Activated CD8-positive, alpha-beta memory T cell treated with anti-CD3 and anti-CD28 coated beads, Interleukin-2, amount 50 U/mL, for 48 hours (primary cell): ENCODE measurements around the gene TPK1.

Experiments used
- DNase-seq: peaks from one replicate; pipeline ENCODE4 v3.0.0-alpha.2; 2020

TPK1 gene

DNA sequence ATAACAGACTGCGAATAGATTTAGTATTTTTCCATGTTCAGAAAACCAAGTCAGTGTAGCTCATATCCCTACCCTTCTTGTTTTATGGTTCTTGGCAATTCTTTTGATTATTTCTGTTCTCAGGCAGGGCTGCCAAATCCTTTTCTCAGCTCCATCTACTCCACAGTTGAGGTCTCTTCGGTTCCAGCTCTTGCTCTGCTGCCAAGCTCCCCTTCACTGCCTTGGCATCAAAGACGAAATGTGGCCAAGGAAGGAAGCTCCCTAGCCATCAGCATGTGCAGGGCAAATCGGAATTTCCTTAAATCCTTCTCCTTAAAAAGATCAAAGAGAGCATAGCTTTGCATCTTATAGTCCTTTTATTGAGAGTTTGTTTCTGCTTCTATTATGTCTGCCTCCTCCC is 315.9 kb downstream of the TPK1 start:
- no peak for DNase-seq

DNA sequence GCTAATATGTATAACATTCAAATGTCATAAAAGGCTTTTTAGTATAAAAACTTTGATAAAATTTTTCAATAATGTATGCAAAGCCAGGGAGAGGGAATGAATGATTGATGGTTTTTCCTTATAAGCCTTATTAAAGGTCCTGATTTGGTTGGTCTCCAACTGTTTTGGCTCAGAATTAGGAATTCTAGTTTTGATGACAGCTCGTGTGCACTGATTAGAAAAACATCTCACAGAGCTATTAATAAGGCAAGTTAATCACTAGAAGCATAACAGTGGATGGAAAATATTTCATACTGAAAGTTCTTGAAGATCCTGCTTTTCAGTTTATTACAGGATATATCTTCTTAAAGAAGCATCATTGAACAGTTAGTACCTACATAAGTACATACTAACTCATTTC is 317.5 kb downstream of the TPK1 start:
- no peak for DNase-seq

DNA sequence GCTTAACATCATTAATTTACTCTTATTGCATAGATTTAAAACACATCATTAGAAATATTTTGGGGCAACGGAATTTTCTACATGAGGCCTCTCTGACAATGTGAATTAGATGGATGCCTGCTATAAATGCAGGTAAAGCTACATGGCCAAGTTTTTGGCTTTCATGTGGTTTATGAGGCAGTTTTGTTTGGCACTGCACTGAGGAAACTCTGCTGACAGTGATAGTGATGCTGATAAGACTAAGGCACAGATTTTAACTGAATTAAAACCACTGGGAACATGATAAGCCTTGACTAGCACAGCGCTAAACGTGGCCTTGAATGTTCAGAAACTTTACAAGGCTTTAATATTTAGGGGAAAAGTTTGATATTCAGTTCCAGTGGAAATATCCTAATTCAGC is 318.1 kb downstream of the TPK1 start:
- no peak for DNase-seq

DNA sequence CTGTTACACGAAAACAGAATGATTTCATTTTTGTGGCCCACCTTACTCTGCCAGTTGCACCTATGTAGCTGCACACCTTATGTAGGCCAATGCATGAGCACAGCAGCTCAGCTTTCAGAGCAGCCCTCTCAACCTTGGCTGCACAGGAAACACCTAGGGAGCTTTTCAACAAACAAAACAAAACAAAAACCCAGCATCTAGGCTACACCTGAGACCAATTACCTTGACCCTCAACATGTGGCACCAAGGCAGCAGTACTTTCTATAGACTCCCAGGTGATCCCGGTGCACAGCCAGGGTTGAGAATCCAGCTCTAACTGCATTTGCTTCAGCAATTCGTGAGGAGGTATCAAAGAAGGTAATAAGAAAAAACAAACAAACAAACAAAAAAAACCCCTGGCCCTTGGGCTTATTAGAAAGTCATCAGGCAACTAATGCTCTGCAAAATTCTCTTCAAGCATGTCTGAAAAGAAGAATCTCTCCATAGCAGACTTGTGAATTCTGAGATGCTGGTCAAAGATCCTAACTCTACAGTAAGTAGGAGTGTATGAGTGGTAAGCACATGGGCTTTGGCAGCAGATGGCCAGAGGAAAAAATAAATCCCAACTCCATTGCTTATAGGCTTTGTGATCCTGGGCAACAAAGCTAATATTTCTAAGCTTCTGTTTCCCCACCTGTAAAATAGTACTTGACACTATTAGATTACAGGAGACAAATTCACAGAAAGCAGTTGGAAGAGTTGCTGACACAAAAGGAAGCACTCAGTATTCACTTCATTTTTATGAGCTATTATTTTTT is 318.9 kb downstream of the TPK1 start:
- no peak for DNase-seq

DNA sequence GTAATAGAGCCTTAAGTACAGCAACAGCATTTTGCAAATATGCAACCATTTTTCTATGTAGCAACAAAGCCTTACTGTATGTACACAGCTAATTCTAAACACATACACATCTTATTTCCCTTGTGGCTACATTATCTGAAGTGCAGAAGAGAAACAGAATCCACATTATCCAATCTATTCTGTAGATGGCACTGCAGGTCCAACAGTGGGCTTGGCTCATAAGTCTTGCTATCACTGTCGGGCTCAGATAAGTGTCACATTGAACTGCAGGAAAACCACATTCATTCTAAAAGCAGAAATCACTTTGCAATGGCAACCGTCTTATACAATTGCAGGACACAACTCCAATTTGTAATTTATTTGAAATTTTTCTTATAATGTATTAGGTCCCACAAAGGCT is 322.5 kb downstream of the TPK1 start:
- no peak for DNase-seq

DNA sequence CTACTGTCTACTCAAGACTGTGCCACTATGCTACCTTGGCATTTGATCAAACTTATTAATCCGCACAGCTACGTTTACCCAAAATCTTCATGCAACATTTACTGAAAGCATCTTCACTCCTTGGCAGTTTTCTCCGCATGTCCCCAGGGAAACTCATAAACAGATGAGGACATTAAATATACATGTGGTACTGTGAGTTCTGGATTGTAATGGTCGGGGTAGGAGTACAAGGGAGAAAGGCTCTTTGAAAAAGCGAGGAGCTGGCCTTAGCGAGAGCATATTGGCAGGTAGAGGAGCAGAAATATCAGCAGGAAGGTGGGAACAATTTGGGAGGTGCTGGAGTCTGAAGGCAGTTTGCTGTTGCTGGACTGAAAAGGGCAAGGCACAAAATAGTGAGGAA is 325.2 kb downstream of the TPK1 start:
- no peak for DNase-seq

DNA sequence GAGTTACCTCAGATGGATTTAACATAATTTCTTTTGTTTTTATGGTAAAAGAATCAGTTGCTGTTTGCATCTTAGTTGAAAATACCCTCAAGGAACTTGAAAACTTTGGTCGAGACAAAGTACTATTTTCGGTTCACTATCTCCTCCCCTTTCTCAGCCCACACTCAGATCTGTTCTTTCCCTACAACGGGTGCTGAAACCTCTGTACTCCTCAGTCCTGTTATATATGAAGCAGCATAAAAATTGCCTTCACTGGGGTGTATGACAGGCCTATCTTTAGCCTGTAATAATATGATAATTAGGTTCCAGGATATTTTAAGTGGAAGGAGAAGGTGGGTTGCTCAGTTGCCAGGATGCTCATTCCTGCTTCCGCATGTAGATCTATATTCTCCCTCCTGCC is 327.2 kb downstream of the TPK1 start:
- no peak for DNase-seq

DNA sequence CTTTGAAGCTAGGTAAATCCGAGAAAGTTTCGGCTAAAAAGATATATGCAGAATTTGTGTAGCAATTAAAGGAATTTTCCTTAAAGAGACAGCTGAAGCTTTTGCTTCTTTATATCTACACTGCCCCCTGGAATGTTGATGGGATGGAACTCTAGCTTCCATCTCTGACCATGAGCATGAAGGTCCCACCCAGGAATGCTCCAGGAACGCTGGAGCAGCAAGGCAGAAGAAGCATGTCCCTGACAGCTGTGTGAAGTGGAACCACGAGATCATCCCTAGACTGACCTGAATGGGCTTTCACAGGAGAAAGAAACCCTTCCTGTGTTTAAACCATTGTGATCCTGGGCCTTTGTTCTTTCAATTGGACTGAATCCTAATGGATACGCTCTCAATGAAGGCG is 332.6 kb downstream of the TPK1 start:
- no peak for DNase-seq

DNA sequence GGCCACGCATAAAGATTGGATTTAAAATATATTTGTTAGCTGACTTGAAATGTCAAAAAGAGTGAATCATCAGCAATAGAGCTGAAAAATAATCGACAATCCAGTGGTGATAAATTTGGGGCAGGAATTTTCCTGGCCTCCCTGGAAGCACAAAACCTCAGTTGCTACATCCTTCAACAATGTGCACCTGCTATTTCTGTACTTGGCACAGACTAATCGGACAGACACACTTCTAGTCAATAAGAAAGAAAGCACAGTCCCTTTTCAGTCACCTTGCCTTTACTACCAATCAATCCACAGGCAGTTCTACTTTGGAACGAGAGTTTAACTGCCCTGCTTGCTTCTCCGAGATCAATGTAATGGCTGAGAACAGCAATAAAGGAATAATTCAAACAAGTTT is 335.6 kb downstream of the TPK1 start:
- DNase-seq = no peak

DNA sequence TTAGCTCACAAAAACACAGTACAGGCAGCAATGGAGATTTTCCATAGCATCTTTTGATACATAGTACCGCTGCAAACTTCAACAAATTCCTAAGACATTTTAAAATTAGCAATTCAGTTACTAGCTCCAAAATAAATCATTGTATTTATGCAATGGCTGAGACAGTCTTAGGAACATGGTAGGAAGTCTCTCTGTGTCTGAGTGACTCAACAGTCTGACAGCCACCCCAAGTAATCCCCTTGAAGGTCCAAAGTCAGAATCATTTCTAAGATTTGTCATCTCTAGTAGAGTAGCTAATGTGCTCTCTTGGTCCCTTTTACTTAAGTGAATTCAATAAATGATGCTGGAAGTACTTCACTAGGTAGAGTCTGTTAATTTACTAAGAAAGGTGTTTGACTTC is 338.6 kb downstream of the TPK1 start:
- no peak for DNase-seq

DNA sequence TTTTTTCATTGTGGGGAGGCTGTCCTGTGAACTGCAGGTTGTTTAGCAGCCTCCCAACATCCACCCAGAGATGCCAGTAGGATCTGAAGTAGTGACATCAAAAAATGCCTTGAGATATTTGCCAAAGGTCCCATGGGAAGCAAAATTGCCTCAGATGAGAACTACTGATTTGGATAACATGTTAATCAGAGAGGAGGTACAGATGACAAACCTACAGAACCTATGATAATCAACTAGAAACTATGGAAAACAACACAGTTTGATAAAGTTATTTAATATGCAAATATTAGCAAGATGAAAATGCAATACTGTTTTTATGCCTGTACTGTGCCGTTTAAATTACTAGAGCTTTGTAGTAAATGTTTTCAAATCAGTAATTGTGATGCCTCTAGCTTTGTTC is 341.5 kb downstream of the TPK1 start:
- DNase-seq = no peak

DNA sequence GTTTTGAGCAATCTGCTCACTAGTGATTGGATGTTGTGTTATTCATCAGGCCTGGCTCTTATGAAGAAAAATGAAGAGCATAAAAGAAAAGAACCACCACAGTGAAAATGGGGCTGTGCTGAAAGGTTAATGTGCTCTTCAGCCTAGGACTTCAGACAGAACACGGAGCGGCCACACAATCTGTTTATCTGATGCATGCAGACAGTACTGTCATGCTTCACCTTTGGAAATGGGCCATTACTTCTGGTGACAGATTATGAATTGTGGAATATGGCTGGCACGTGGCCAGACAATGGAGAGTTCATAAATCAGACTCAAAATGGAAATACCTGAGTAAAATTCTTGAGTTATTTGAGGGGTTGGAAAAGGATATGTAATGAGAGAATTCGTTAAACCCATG is 346.3 kb downstream of the TPK1 start:
- DNase-seq = no peak

DNA sequence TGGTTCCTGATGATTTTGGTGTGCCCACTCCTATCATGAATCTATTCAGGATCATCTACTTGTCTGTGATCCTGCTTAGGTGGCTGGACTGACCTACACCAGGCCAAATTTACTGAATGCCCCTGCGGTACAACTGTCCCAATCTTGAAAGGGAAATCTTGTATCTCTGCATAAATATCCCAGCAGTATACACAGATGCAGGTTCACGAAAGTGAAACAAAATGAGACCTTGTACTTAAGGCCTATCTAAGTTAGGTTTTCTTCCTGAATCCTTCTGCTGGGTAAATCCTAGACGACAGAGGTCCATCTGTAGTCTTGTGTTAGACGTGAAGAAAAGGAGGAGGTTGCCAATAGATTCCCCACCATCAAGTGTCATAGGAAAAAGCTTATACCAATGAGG is 346.9 kb downstream of the TPK1 start:
- DNase-seq = no peak

DNA sequence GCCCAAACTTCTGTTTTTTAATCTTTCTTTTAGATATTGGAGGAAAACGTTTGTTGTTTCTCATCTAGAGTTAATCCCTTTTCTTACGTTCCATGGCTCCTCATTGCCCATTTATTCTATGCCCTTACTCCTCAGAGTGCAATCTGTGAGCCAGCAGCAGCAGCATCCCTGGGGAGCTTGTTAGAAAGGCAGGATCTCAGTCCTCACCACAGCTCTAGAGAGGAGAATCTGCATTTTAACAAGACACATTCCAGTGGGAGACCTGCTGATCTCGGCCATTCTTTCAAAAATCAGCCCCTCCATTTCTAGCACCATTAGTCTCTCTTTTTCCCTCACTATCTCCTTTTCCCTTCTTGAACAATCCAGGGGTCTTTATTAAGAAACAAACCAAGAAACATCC is 348.0 kb downstream of the TPK1 start:
- no peak for DNase-seq

DNA sequence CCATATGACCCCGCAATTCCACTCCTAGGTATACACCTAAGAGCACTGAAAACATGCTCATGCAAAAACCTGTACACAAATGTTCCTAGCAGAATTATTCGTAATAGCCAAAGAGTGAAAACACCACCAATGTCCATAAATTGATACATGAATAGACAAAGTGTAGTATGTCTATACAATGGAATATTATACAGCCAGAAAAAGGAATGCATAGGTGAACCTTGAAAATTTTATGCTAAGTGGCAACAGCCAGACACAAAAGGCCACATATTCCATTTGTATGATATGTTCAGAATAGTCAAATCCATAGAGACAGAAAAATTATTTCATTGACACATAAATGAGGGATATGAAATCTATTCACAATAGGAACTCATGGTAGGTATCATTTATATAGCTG is 351.4 kb downstream of the TPK1 start:
- no peak for DNase-seq

DNA sequence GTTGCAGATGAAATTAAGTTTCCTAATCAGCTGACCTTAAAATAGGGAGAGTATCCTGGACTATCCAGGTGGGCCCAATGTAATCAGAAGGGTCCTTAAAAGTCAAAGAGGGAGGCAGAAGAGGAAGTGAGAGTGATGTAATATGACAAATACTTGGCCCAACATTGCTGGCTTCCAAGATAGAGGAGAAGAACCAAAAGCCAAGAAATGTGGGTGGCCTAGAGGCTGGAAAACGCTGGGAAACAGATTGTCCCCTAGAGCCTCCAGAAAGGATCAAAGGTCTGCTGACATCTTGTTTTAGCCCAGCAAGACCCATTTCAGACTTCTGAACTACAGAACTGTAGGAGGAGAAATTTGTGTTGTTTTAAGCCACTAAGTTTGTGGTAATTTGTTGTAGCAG is 352.7 kb downstream of the TPK1 start:
- no peak for DNase-seq

DNA sequence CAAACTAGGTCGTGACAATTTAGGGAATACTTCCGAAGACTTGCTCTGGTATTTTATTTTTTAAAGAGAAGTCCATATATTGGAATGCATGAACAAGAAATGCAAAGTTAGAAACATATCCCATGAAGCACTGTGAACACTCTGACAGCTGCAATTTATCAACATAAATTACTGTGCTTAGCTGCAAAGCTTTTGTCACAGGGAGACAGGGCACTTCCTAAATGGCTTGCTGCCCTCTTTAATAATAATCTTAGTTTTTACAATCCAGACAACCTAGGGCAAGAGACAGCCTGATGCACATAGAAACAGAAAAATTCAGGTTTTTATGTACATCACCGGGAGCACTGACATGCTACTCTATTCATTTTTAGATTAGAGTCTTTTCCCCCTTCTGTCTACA is 354.0 kb downstream of the TPK1 start:
- no peak for DNase-seq

DNA sequence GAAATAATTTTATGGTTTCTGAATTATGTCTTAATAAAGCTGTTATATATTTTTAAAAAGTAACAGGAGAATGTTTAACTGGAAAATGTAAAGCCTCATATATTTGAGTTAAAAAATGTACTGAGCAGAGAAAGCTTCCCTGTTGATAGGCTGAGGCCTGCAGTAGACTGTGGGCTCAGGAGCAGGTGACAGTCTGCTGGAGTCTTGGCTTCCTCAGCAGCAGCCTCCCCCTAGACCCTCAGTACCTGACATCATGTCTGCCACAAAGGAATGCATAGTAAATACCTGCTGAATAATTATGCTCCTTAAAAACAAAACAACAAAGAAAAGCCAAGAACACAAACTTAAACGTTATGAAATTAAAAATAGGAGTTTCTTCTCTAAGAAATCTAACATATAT is 358.5 kb downstream of the TPK1 start:
- no peak for DNase-seq

DNA sequence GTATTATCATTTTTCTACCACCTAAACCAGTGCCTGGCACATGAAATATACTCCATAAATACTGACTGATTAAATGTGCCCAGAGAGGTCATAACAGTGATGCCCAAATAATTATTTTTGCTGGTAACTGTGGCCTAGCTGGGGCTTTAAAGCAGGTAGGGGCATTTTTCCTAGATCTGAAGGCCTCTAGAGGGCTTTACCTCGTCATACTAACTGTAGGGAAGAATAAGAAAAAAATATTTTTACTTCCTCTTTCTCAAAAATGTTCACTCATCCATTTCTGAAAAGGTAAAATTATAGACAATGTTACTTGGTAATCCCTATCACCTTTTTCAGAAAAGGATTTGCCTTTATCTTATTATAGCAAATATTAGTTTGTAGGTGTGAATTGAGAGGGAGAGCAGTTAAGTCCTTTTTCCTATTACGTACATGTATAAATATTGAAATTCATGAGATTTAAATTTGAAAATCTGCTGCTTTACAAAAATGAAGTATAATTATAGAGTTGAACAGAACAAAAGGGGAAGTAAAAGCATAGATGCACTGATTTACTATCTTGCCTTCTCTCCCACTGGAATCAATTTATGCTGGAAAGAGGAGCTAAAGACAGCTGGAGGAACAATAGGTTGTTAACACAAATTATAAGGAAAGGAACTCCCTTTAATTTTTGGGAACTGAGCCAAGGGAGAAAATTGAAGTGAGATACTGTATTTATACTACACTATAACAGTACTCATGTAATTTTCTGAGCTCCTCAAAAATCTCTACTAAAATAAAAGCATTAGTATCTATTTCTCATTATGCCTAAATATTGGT is 360.8 kb downstream of the TPK1 start:
- DNase-seq = no peak

DNA sequence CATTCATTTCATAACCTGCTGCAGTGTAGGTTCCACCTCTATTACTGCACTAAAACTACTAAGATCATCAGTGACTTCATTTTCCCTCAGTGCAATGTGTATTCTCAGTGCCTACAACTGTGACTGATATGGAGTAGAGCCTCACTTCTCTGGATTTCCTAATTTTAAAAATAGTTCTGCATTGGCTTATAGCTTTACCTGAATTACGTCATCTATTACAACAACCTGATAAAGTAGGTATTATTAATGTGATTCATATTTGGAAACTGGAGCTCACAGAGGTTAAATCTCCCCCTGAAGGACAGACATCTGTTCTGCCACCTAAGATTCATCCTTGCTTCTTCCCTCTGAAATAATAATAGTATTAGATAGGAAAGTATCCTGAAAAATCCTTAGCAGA is 361.5 kb downstream of the TPK1 start:
- DNase-seq = no peak

DNA sequence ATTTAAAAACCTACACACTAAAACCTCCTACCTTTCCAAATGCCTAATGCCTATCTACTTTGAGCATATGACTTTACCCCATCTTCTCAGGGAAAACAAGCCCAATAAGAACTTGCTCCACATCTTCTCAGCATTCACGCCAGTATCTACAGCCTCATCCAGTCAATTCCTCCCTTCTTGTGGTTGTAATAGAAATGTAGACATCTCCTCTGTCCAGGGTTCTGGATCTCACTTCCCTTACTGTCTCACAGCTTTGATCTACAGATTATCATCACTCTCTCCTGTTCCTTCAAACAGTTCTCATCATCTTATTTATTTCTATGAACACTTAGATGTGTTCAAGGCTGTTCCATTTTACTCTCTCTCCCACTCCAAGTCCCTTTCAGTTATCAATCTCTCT is 361.9 kb downstream of the TPK1 start:
- DNase-seq = no peak

DNA sequence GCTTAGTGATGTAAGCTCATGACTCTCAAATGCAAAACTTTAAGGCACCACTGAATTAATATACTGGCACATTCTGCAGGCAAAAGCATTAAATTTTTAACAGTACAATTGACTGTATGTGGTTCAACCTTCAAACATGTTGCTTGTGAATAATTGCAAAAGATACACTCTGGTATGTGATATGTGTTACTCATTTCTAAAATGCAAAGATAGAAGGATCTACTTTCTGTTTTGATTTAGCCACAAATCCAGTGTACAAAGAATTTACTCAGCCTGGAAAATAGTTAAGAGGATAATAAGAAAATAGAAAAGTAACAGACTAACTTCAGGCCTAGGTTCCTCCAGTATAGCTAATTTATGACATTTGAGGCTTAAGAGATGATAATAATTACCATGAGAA is 365.8 kb downstream of the TPK1 start:
- no peak for DNase-seq

DNA sequence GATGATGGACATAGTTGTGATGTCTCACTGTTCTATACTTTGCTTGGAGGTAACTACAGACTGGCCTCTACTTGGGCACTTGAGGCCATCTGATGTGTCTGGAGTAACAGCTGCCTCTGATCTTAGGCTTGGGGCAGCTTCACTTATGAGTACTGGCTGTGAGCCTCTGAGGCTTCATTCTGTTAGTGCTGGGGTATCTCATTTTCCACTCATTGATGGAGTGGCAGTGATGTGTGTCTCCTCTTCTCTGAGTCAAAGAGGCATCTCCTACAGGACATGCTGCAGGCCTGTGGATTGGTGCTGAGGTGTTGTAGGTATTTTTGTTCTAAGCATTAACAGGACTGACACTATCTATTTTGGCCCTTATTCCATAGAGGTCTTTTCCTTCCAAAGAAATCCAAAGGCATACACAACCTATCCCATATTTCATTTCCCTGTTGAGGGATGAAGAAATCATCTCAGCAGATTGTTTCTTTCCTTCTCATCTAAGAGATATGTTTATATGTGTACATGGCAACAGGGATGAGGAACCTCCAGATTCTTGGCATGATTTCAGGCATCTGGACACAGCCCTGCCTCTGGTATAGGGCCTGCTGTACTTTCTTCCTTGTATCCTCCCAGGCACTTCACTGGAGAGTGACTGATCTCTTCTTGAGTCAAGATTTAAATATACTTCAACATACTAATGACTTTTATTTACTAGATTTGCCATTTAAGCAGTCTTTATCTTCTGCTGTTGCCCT is 366.7 kb downstream of the TPK1 start:
- no peak for DNase-seq

DNA sequence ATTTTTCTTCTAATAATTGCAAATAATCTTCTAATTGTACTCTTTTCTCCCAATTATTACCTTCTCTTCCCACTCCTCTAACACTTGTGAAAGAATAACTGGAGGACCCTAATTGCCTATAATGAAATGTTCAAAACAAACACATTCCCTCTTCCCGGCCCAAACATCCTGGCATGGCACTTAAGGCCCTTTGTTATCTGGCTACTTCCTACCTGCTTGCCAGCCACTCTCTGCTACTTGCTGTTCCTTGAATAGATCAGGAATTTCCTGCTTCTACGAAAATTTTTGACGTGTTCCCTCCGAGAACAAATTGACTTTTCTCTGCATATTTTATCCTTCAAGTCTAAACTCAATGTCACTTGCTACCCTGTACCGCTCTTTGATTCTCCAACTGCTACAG is 376.2 kb downstream of the TPK1 start:
- DNase-seq = no peak
